ENCODE data around the gene KCNIP1. TPM values are rescaled to one million over a fixed set of nuclear protein-coding genes. Genes with fewer than 3 reads are reported as not detected.
A peak's percentile ranks its signal among the peaks of the same experiment; 100 is the strongest.

The KCNIP1 gene
- total RNA-seq, 1 donor from 2014 or later = 0.45 TPM

DNA sequence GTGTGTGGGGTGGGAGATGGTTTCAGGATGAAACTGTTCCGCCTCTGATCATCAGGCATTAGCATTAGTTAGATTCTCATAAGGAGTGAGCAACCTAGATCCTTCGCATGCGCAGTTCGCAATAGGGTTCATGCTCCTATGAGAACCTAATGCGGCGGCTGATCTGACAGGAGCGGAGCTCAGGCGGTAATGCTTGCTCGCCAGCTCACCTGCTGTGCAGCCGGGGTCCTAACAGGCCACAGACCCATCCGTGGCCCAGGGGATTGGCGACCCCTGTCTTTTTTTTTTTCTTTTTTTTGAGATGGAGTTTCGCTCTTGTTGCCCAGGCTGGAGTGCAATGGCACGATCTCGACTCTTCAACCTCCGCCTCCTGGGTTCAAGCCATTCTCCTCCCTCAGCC lies 119.1 kb downstream of the KCNIP1 start:
- H3K27ac Mint-ChIP-seq (ENCODE audit: unreplicated experiment) = no peak overlapping the region
- FAIRE-seq = no peak
- H3K36me3 Mint-ChIP-seq (ENCODE audit: low read depth, unreplicated experiment) = no peaks in the 10 kb centered on the region

DNA sequence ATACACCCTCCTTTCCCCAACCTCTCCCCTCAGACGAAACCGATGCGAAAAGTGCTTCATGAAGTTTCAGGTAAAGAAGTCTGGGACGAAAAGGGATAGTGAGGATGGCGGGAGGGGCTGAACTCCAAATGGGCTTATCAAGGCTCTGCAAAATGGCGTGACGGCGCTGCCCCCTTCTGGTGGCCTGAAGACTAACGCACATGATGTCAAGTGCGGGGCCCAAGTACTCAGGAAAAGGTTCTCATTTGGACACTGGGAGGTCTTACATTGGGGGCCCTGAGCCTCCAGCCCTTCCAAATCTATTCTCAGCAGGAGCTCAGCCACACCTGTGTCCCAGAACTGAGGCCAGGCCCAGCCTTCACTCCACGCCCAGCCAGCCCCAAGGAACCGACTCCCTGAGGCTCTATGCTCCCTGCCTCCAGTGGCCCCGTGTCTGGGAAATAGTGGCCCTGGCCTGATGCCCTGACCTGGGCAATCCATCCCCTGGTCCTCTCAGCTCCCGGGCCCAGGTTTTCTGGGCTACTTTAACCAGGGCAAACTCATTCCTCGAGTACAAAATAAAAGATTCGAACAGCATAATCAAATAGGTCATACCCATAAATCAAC lies 119.9 kb downstream of the KCNIP1 start:
- Histone ChIP-seq H3K4me1 (ENCODE audit: insufficient read depth, low read length) (no peaks in the 10 kb centered on the region), H3K4me3 (ENCODE audit: insufficient read depth, low read depth, low read length) (no peak overlapping the region), H3K36me3 (ENCODE audit: insufficient read depth, low read length) (no peaks in the 10 kb centered on the region), H3K27me3 (ENCODE audit: insufficient read depth, low read length) (no peaks in the 10 kb centered on the region), H3K27ac (ENCODE audit: low read depth, low read length) (no peak overlapping the region), H3K9ac (ENCODE audit: low read length) (no peak overlapping the region), H4K20me1 (ENCODE audit: insufficient read depth, low read length) (no peaks in the 10 kb centered on the region), H3K79me2 (ENCODE audit: insufficient read depth, low read length) (no peaks in the 10 kb centered on the region), H3K4me2 (ENCODE audit: low read length) (no peak overlapping the region), H3K9me3 (ENCODE audit: insufficient read depth, low read depth, low read length) (no peaks in the 10 kb centered on the region), H2AFZ (ENCODE audit: low read depth, low read length) (no peak overlapping the region)
- Mint-ChIP-seq H3K36me3 (ENCODE audit: low read depth, unreplicated experiment) (no peaks in the 10 kb centered on the region), H3K27ac (ENCODE audit: unreplicated experiment) (no peak overlapping the region), H3K4me1 (ENCODE audit: low read depth, unreplicated experiment) (no peaks in the 10 kb centered on the region), H3K4me3 (ENCODE audit: unreplicated experiment) (no peak overlapping the region), H3K27me3 (ENCODE audit: low read depth, unreplicated experiment) (peaks cover 65% of the 10 kb centered on the region), H3K9me3 (ENCODE audit: unreplicated experiment) (peaks cover 2% of the 10 kb centered on the region)
- FAIRE-seq = no peak
- TF ChIP-seq, protein P1, sequence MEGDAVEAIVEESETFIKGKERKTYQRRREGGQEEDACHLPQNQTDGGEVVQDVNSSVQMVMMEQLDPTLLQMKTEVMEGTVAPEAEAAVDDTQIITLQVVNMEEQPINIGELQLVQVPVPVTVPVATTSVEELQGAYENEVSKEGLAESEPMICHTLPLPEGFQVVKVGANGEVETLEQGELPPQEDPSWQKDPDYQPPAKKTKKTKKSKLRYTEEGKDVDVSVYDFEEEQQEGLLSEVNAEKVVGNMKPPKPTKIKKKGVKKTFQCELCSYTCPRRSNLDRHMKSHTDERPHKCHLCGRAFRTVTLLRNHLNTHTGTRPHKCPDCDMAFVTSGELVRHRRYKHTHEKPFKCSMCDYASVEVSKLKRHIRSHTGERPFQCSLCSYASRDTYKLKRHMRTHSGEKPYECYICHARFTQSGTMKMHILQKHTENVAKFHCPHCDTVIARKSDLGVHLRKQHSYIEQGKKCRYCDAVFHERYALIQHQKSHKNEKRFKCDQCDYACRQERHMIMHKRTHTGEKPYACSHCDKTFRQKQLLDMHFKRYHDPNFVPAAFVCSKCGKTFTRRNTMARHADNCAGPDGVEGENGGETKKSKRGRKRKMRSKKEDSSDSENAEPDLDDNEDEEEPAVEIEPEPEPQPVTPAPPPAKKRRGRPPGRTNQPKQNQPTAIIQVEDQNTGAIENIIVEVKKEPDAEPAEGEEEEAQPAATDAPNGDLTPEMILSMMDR (IDR thresholded peaks at IDR 0.05; ENCODE audit: insufficient read depth, low read depth, low read length) = peak; percentile 50
- TF ChIP-seq EZH2 (IDR thresholded peaks at IDR 0.05; ENCODE audit: insufficient read depth, low read length) = no peak
- no peak for DNase-seq (ENCODE audit: low read depth)

More for the DNA sequence above, 119.1 kb downstream of the KCNIP1 start:
- no peaks in the 10 kb centered on the region for H3K4me1 Mint-ChIP-seq (ENCODE audit: low read depth, unreplicated experiment)
- Histone ChIP-seq H3K4me3 (ENCODE audit: insufficient read depth, low read depth, low read length) (no peak overlapping the region), H3K9ac (ENCODE audit: low read length) (no peak overlapping the region), H3K4me2 (ENCODE audit: low read length) (no peak overlapping the region), H2AFZ (ENCODE audit: low read depth, low read length) (no peak overlapping the region), H3K36me3 (ENCODE audit: insufficient read depth, low read length) (no peaks in the 10 kb centered on the region), H3K4me1 (ENCODE audit: insufficient read depth, low read length) (no peaks in the 10 kb centered on the region), H4K20me1 (ENCODE audit: insufficient read depth, low read length) (no peaks in the 10 kb centered on the region), H3K27me3 (ENCODE audit: insufficient read depth, low read length) (peaks cover 2% of the 10 kb centered on the region), H3K79me2 (ENCODE audit: insufficient read depth, low read length) (no peaks in the 10 kb centered on the region), H3K27ac (ENCODE audit: low read depth, low read length) (no peak overlapping the region), H3K9me3 (ENCODE audit: insufficient read depth, low read depth, low read length) (no peaks in the 10 kb centered on the region)
- TF ChIP-seq, protein P1 (IDR thresholded peaks at IDR 0.05; ENCODE audit: insufficient read depth, low read depth, low read length) = no peak
- no peak for TF ChIP-seq EZH2 (IDR thresholded peaks at IDR 0.05; ENCODE audit: insufficient read depth, low read length)
- DNase-seq (ENCODE audit: low read depth) = no peak
- peaks cover 58% of the 10 kb centered on the region for H3K27me3 Mint-ChIP-seq (ENCODE audit: low read depth, unreplicated experiment)
- H3K9me3 Mint-ChIP-seq (ENCODE audit: unreplicated experiment) = peaks cover 2% of the 10 kb centered on the region
- no peak overlapping the region for H3K4me3 Mint-ChIP-seq (ENCODE audit: unreplicated experiment)
